ENCODE results near the gene OTUD3.
"Not testable (repeated sequence)": the region's sequence is repeated elsewhere in the genome, so short reads cannot be mapped to it uniquely, and the experiment has no call there.

OTUD3 gene

DNA sequence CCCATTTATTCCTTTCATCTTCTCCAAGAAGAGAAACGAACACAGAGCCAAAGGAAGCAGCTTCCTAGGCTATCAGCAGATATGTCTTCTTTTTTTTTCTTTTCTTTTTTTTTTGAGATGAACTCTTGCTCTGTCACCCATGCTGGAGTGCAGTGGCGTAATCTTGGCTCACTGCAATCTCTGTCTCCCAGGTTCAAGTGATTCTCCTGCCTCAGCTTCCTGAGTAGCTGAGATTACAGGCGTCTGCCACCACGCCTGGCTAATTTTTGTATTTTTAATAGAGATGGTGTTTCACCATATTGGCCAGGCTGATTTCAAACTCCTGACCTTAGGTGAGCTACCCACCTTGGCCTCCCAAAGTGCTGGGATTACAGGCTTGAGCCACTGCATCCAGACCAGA is 13.6 kb upstream of the OTUD3 start:
- not testable (repeated sequence) for DNase-seq (ENCODE audit: low read depth in 2 of 2)

DNA sequence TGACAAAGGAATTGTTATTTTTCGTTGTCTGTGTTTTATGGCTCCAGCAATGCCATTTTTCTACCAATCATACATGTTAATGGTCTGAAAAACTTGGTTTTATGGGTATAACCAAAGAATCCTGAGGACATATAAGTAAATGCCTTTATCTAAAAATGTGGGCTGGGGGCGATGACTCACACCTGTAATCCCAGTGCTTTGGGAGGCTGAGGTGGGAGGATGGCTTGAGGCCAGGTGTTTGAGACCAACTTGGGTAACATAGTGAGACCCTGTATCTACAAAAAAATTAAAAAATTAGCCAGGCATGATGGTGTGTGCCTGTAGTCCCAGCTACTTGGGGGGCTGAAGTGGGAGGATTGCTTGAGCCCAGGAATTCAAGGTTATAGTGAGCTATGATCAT is 12.7 kb upstream of the OTUD3 start:
- DNase-seq (ENCODE audit: low read depth in 2 of 2), result not testable (repeated sequence)

DNA sequence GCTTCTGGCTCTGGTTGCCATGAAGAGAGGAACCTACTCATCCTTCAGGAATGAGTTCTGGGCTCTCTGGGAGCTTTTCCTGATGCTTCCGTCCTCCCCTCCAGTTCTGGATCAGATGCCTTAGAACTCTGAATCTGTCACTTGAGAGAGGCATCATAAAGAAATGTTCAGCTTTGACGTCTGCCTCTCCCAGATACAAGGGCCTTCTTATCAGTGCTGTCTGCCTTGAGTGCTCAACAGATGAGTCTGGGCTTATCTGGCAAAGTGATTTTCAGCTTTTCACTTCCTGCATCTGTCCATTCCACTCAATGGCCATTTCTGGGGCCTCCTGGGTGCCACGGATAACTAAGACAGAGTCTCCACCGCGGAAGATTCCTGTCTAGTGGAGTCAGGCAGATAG is 12.3 kb upstream of the OTUD3 start:
- DNase-seq (ENCODE audit: low read depth in 2 of 2), result no peak

DNA sequence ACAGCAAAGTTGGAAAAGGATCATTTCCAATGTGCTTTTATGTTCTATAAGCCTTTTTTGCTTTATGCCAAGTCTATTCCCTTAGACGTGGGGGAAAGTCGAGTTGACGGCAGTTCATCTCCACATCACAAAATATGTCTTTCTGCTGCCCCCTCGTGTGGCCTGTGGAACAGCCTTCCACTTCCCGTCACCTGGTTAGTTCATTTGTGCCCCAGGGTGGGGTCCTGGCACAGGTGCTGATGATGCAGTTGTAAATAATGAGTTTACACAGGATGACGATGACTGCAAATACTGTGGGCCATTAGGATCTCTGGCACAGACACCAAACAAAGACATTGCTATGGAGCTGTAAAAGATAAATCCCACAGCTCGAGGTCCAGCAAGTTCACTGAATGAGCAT is 10.0 kb upstream of the OTUD3 start:
- no peak for DNase-seq (ENCODE audit: low read depth in 2 of 2)

DNA sequence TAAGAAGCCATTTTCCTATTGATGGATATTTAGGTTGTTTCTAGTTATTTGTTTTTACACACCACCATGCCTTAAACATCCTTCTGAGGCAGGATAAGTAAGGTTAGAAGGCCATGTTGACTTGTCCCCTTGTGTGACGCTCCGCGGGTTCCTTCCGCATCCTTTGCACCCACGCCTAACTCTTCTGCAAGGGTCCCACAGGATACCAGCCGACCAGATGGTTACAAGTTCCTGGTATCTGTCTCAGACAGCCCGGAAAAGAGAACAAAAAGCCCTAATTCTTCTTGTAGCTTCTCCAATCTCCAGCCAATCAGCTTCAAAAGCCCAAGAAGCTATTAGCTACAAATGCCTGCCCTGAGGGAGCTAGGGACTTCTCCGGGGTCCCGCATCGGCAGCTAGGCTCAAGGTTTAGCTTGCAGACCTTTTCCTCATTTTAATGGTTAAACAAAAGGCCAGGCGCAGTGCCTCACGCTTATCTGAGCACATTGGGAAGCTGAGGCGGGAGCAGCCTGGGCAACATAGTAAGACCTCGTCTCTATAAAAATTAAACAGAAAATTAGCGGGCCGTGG is 4.9 kb upstream of the OTUD3 start:
- DNase-seq (ENCODE audit: low read depth in 2 of 2), result no peak

DNA sequence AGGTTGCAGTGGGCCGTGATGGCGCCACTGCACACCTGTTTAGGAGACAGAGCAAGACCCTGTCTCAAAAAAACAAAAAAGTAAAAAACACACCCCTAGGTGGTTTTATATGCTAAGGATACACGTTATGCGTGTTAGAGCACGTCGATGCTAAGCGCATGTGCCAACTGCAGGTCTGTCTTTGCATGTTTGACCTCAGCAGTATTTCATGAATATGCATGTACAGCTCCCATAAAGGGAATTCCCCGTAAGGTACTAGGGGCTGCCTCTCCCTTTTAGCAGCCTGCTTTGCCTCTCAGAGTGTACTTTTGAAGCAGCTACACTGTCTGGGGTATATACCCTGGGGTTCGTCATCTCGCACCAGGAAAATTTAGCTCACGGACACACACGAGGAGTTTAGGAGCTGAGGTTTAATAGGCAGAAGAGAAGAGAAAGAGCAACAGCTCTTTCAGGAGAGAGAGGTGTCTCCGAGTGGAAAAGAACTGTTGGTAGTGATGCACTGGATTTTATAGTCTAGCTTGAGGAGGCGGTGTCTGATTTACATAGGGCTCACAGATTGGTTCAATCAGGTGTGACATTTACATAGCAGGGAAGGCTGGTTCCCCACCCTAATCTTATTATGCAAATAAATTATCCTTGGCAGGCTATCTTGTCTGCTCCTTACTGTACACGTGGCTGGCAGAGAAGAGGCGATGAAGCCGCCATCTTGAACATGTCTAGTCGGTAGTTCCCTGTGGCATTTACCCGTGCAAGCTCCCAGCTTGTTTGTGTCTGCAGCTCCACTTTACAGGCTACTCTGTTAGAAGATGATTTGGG is 4.2 kb upstream of the OTUD3 start:
- DNase-seq (ENCODE audit: low read depth in 2 of 2), result no peak

DNA sequence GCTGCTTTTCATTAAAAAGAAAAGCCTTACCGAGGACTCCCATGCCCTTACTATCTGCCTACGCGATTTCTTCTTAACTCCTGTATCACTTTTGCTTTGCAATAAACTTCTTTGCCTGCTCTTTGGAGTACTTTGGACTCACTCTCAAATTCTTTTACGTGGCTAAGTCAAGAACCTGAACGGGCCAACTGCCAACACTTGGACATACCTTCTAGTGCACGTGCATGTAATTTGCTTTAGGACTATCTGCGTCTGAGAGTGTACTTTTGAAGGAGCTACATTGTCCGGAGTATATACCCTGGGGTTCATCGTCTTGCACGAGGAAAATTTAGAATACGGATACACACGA is 3.6 kb upstream of the OTUD3 start:
- DNase-seq (ENCODE audit: low read depth in 2 of 2), result no peak

DNA sequence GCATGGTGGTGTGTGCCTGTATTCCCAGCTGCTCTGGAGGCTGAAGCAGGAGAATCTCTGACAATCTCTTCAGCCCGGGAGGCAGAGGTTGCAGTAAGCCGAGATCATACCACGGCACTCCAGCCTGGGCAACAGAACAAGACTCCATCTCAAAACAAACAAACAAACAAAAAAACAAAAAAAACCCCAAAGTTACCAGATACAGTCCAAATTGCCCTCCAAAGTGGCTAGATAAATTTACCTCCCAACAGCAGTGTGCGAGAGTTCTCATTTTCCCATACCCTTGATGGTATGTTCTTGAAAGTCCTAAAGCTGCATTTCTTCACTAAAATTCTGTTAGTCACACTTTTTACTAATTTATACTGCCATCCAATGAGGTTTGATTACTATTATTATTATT is 3.0 kb upstream of the OTUD3 start:
- no peak for DNase-seq (ENCODE audit: low read depth in 2 of 2)

DNA sequence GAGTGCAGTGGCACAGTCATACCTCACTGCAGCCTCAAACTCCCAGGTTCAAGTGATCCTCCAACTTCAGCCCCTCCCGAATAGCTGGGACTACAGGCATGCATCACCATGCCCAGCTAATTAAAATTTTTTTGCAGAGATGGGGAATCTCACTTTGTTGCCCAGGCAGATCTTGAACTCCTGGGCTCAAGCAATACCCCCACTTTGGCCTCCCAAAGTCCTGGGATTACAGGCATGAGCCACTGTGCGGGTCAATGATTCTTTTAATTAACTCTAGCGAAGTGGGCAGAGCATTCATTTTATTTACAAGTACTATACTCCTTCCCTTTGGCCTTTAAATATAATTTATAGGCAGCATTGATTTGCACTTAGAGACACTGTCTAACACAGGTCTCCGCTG is 2.5 kb upstream of the OTUD3 start:
- no peak for DNase-seq (ENCODE audit: low read depth in 2 of 2)

DNA sequence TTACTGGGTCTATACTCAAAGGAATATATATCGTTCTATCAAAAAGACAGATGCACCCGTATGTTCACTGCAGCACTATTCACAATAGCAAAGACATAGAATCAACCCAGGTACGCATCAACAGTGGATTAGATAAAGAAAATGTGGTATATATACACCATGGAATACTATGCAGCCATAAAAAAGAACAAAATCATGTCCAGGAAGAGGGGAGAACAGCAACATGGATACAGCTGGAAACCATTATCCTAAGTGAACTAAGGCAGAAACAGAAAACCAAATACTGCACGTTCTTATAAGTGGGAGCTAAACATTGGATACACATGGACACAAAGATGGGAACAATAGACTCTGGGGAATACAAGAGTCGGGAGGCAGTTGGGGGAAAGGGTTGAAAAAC is 1.4 kb upstream of the OTUD3 start:
- not testable (repeated sequence) for DNase-seq (ENCODE audit: low read depth in 2 of 2)

DNA sequence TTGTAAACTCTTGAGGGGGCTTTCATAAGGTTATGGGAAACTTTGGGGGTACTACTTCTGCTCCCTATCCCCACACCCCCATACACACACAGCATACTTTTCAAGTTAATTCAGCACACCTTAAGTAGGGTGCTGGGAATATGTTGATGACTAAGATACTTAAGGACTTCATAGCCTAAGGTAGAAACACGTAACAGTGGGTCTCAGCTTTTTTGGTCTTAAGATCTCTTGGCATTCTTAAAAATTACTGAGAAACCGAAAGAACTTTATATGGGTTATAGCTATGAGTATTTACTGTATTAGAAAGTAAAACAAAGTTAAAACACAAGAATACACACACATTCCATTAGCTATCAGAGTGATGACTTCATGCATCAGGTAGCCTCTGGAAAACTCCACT is 2.1 kb downstream of the OTUD3 start:
- DNase-seq (ENCODE audit: low read depth in 2 of 2), result no peak

DNA sequence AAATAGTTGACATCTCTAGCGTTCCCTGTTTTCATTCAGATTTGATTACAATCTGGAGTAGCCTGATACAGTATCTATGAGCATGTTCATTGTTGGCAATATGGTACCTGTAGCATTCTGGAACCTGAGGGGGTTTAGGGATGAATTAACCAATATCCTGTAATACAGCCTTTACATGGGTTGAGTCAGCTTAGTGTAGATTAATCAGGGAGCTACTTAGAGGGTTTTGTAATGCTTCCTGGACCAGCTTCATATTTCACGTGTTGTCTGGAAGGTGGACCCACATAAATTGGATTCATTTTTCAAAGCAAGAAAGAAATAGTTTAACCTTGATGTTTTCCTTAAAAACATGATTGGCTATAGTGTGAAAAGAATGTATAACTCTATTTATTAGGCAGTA is 3.6 kb downstream of the OTUD3 start:
- DNase-seq (ENCODE audit: low read depth in 2 of 2), result no peak

DNA sequence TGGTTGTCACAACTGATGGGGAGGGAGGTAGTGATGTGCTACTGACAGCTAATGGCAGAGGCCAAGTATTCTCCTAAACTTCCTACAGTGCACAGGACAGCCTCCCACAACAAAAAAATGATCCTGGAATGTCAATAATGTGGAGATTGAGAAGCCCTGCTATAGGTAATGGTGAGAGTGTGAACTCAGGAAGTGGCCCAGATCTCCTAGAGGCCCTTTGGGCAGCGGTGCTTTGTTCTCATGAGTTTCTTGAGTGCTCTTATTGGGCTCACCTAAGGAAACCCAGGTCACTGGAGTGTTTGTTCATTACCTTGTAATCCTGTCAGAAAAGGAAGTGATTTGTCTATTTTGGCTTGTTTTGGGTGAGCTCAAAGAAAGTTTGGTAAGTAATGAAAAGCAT is 5.9 kb downstream of the OTUD3 start:
- no peak for DNase-seq (ENCODE audit: low read depth in 2 of 2)

DNA sequence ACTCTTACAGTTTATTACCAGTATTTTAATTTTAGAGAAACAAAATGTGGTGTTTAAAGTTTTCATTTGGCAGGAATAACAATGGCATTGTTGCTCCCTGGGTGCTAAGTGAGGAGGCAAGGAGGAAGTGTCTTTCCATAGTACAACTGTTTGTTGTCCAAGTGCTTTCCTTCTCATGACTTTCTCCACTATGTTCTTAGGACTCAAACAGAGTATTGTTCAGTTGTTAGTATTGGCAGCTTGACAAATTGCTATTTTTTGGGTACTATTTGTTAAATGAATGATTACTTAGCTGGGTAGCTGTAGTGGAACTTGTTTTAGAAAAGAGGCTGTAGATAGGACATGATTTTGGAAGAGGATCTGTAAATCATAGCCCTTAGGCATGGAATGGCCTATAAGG is 7.5 kb downstream of the OTUD3 start:
- no peak for DNase-seq (ENCODE audit: low read depth in 2 of 2)

DNA sequence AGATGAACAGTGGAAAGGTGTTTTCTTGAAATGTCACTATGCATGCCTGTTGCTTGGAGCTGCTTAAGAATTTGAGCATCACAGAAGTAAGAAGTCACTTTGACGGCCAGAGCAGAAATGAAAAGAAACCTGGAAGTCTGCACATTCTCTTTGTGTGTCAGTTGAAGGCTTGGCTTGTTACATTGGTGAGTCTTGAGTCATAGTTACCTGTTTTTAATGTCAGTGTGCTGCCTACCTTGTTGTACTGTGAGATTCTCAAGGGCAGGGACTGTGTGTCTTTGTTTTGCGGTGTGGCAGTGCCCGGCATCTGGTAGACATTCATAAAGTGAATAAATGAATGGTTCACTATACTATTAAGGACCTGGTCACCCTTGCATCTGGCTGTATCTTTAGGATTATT is 9.9 kb downstream of the OTUD3 start:
- DNase-seq (ENCODE audit: low read depth in 2 of 2), result no peak

DNA sequence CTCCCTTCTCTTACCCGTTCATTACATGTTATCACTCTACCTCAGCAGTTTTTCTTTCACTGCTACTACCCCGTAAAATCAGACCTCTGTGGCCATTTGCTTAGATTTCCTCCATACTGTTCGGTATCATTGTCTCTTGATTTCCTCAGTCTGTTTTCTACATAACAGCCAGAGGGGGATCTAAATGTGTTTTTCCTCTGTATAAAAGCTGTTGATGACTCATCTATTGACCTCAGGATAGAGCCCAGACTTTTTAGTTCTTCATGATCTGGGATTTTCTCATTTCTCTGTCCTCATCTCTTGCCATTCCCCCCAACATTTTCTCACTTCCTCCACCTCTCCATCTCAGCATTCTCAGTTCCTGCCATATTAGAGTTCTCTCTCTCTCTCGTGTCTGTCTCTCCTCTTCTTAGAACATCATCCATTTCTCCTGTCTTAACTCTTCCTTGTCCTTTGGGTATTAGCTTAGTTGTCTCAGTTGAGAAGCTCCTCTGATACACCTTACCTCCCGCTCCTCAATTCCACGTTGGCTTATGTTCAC is 10.5 kb downstream of the OTUD3 start:
- DNase-seq (ENCODE audit: low read depth in 2 of 2), result no peak

DNA sequence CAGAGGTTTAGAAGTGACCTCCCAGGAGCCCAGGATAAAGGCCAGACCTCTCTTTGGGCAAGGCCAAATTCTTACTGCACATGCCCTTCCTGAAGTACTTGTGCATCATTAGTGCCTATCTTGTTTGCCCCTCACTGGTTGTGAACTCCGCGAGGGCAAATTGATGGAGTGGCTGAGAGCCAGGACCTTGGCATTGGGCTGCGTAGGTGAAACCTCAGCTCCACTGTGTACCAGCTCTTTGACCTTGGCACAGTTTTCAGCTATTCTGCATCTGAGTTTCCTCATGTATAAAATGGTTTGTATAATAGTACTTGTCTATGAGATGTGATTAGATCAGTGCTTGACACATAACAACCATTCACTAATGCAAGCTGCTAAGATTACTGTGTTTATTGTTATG is 11.5 kb downstream of the OTUD3 start:
- no peak for DNase-seq (ENCODE audit: low read depth in 2 of 2)

DNA sequence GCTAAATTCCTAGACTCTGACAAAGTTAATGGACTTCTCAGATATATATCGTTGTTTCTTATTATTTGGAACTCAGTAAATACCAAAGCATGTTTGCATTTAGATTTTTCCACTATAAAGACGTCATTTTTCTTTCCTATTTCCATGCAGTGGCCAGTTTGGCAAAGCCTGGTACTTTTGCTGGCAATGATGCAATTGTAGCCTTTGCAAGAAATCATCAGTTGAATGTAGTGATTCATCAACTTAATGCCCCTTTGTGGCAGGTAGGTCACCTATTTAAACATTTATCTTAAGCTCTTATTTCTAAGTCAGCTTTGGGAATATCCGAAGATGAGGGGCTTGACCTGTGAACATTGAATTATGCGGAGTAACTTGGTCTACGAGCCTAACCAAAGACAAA is 12.0 kb downstream of the OTUD3 start:
- DNase-seq (ENCODE audit: low read depth in 2 of 2), result no peak

DNA sequence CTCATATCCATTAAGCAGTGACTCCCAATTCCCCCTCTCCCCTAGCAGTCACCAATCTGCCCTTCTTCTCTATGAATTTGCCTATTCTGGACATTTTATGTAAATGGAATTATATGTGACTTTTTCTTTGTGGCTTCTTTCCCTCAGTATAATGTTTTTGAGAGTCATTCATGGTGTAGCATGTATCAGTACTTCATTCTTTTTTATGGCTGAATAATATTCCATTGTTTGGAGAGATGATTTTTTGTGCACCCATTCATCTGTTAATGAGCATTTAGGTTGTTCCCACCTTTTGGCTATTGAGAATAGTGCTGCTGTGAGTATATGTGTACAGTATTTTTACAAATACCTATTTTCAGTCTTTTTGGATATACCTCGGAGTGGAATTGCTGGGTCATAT is 19.5 kb downstream of the OTUD3 start:
- no peak for DNase-seq (ENCODE audit: low read depth in 2 of 2)

DNA sequence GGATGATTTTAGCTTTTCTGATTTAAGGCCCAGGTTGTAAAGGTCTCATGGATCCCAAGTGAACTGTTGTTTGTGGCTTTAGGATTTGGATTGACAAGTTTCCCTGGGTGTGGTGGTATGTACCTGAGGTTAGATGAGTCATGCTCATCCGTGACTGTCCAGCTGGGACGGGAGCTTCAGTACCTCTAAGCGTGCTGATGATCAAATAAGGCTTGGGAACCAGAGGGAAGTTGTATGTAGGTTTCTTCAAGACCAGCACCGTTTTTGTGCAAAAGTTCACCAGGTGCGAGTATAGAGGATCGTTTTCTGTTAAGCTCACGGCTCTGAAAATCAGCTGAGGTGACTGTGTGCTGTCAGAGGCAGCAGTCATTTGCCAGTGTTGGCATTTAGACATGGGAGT is 21.4 kb downstream of the OTUD3 start:
- DNase-seq (ENCODE audit: low read depth in 2 of 2), result no peak

DNA sequence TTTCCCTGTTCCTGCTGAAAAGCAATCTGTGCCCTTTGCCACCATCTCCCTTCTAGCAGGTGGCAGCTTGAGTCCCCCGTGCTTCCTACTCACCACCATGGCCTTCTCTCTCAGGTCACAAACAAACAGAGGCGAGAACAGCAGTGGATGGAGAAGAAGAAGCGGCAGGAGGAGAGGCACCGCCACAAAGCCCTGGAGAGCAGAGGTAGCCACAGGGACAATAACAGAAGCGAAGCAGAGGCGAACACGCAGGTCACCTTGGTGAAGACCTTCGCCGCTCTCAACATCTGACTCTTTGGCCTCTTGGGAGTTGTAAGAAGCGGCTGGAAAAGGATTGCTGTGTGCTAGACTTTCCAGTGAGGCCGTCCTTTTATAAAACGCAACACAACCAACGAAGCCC is 25.3 kb downstream of the OTUD3 start:
- no peak for DNase-seq (ENCODE audit: low read depth in 2 of 2)

DNA sequence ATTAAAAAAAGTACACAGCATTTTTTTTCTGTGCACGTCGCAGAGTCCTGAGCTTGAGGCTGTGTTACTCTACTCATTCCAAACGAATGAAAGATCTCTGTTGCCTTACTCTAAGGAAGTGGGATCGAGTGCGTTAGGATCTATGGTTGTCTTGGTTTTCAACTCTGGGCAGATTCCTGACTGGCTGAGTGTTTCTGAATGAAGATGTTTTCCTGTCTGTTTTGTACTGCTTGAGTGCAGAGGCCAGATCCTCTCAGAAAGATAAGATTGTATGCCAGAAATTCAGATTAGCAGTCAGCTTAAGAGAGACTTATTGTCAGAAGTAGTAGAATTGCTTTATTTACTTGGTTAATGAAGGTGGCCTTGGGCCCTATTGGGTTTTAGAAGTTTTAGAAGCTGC is 27.2 kb downstream of the OTUD3 start:
- no peak for DNase-seq (ENCODE audit: low read depth in 2 of 2)

DNA sequence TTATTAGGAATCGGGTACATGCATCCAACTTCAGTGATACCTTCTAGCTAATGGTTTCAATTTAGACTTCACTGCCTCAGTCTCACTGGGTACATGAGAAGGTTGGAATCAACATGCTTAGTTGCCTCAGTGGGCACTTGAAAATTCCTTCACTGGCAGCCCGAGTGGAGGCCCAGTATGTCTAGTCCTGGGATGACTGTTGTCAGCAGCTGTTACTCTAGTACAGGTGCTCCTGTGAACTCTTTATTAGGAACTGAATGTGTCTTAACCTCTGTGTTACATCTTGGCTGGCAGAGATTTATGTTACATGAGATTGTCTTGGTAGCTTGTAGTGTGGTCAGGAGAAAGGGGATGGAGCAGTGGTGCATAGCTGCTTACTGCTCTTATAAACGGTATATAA is 27.8 kb downstream of the OTUD3 start:
- no peak for DNase-seq (ENCODE audit: low read depth in 2 of 2)

DNA sequence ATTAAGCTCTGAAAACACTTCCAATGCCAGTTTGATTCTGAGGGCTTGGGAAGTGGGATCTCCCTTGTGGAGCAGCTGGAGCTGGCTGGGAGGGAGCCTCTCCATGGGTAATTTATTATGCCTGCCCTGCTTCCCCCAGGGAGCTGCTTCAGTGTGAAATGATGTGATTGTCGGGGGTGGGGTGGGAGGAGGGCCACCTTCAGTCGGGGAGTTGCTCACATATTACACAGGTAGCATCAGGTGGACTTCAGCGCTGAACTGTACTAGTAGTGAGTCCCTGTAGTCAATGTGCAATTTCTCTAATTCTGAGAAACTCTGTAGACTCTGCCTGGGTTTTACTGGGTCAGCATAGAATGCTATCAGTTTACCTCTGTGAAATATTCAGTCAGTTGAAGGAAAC is 28.5 kb downstream of the OTUD3 start:
- no peak for DNase-seq (ENCODE audit: low read depth in 2 of 2)

Measured in stimulated activated CD4-positive, alpha-beta T cell treated with anti-CD3 and anti-CD28 coated beads, Interleukin-1b, Interleukin-23, amount 100 ng/mL, for 1 hour (primary cell).